Spleen (tissue), 11 donors: ENCODE measurements around the gene PCYT2. TPM values are rescaled to one million over a fixed set of nuclear protein-coding genes. Genes with fewer than 3 reads are reported as not detected.

ENCODE experiments used
- DNase-seq: peaks from one replicate; pipeline ENCODE4 v3.0.0-alpha.2; 2020
- H3K27ac ChIP-seq, 8 donors: fragments of 200-600 bp; sonication (generic) in 7 of 8; 1 replicate in 4 of 8; 2 replicates in 4 of 8; pipeline versions ENCODE4 v1.5.0 to v1.8.0; 2016 to 2021; ENCODE audit warnings: inconsistent platforms in 4 of 8, mild to moderate bottlenecking in 4 of 8, moderate library complexity in 1 of 8
- H3K27me3 ChIP-seq, 7 donors: fragments of 200-600 bp; sonication (generic) in 6 of 7; replicated peaks in 1 of 7; 1 replicate in 4 of 7; 2 replicates in 3 of 7; pipeline versions ENCODE4 v1.5.0 to v1.8.0; 2016 to 2021; ENCODE audit warnings: inconsistent platforms in 3 of 7, mild to moderate bottlenecking in 1 of 7
- H3K36me3 ChIP-seq, 6 donors: fragments of 200-600 bp; sonication (generic) in 5 of 6; 1 replicate in 4 of 6; 2 replicates in 2 of 6; pipeline versions ENCODE4 v1.5.0 to v1.8.0; 2016 to 2021; ENCODE audit warnings: inconsistent platforms in 2 of 6
- H3K4me1 ChIP-seq, 6 donors: fragments of 200-600 bp; sonication (generic) in 5 of 6; 1 replicate in 3 of 6; 2 replicates in 3 of 6; pipeline versions ENCODE4 v1.5.0 to v1.8.0; 2016 to 2021; ENCODE audit warnings: inconsistent platforms in 3 of 6
- H3K4me3 ChIP-seq, 8 donors: fragments of 200-600 bp; sonication (generic) in 7 of 8; 1 replicate in 4 of 8; 2 replicates in 4 of 8; pipeline versions ENCODE4 v1.5.0 to v1.8.0; 2016 to 2021; ENCODE audit warnings: inconsistent platforms in 4 of 8, mild to moderate bottlenecking in 4 of 8, moderate library complexity in 2 of 8
- H3K9me3 ChIP-seq, 8 donors: fragments of 200-600 bp; sonication (generic) in 7 of 8; 1 replicate in 4 of 8; 2 replicates in 4 of 8; pipeline versions ENCODE4 v1.5.0 to v1.8.0; 2016 to 2021; ENCODE audit warnings: inconsistent platforms in 4 of 8
- CTCF ChIP-seq, 11 experiments: fragments of 200-600 bp in 7 of 11; fragments of 450-650 bp in 4 of 11; sonication (generic) in 4 of 11; IDR thresholded peaks in 8 of 11; conservative IDR thresholded peaks in 3 of 11; 1 replicate in 7 of 11; 2 replicates in 4 of 11; pipeline versions ENCODE4 v1.4.0 to v1.8.0; 2016 to 2021; ENCODE audit warnings: antibody characterized with exemption in 11 of 11, inconsistent platforms in 4 of 11, mild to moderate bottlenecking in 1 of 11
- POLR2A ChIP-seq, 3 donors: fragments of 450-650 bp; IDR thresholded peaks; one replicate each; pipeline ENCODE4 v1.5.1; 2017; ENCODE audit warnings: antibody characterized with exemption in 3 of 3, mild to moderate bottlenecking in 1 of 3
- POLR2AphosphoS5 ChIP-seq, 3 donors: sonication (generic); formaldehyde crosslinking; IDR thresholded peaks; one replicate each; pipeline ENCODE4 v1.5.1; 2017; ENCODE audit warnings: antibody characterized with exemption in 3 of 3
- WGBS, 5 donors: extraction: QIAGEN DNeasy Blood & Tissue Kit in 3 of 5; methylation state at CpG; one replicate each; pipeline versions ENCODE4 v1.1.5 to v1.1.7; 2013 to 2018; 5-methylcytosine and 5-hydroxymethylcytosine counted together
- intact Hi-C: fragments of 100-400 bp; cut with DNase I; formaldehyde crosslinking; loops from one replicate; pipeline ENCODE4 v1.15.0; 2023; ENCODE audit warnings: low total_unique reads
- polyA plus RNA-seq, 3 donors: library from polyadenylated mRNA; stranded (reverse); fragments of 200-250 nt; gene quantifications; one replicate each; pipeline ENCODE4 v1.2.1, GENCODE V29; 2013
- total RNA-seq, 7 donors: library from RNA; depleted of rRNA in 3 of 7; stranded (reverse); fragments of >200 nt in 3 of 7; fragmentation: NEBNext Ultra II Directional in 4 of 7; extraction: Animal tissue kit (Norgen Biotek cat#: 25700) in 4 of 7; gene quantifications; one replicate each; pipeline versions ENCODE4 v1.1.0 to v1.2.1, GENCODE V29; 2016 to 2021
- donor health status: healthy with polysubstance abuse.
- donor health status: DM: no; HTN: no; CAD: no; lungs with moderate emphysema.
- donor health status: DM: no; HTN: no; CAD: no.
- donor health status: Bipolar disorder and iron deficiency.
- donor health status: healthy.
- donor health status: DM: no; HTN: no; CAD: no.
- donor health status: DM: yes; HTN: yes; CAD: no.

The PCYT2 gene
- total and polyA plus RNA-seq, 10 donors, result 12.5 to 25.5 (median 16.2) TPM

GRCh38 chr17:81890447-81891302, 20.5 kb downstream of the PCYT2 start:
- Histone ChIP-seq H3K36me3 (peaks cover 4 to 72% (median 61%) of the 10 kb centered on the region in 6 donors), H3K27me3 (no peaks in the 10 kb centered on the region), H3K9me3 (no peaks in the 10 kb centered on the region), H3K4me3 (peak overlapping the region; percentile 67 to 97 (median 86)), H3K27ac (peak overlapping the region; percentile 87 to 97 (median 94)), H3K4me1 (peaks cover 12 to 59% (median 34%) of the 10 kb centered on the region in 6 donors)
- peak; percentile 82 for DNase-seq
- TF ChIP-seq POLR2AphosphoS5 (IDR thresholded peaks at IDR 0.05) (peak in 1 of 3 donors; percentile 24), CTCF (IDR thresholded peaks at IDR 0.05 in 8 of 11, conservative IDR thresholded peaks at IDR 0.05 in 3 of 11) (no peak), POLR2A (IDR thresholded peaks at IDR 0.05) (no peak)
- intact Hi-C loops, result no loop called here
- 8 to 9% (median 9%) methylated on average over 30 to 69 of the region's 69 CpGs for WGBS, 5 donors

- no peaks in the 10 kb centered on the region for H3K27me3 ChIP-seq
- peaks cover 12 to 59% (median 34%) of the 10 kb centered on the region in 6 donors for H3K4me1 ChIP-seq
- peaks cover 4 to 72% (median 61%) of the 10 kb centered on the region in 6 donors for H3K36me3 ChIP-seq
- DNase-seq, result no peak
- no peaks in the 10 kb centered on the region for H3K9me3 ChIP-seq
- 88 to 96% (median 91%) methylated on average over 9 of the region's 9 CpGs for WGBS, 5 donors
- H3K4me3 ChIP-seq, result peak overlapping the region in 3 of 8 donors; percentile 67 to 89 (median 86)
- H3K27ac ChIP-seq, result no peak overlapping the region
- TF ChIP-seq POLR2AphosphoS5 (IDR thresholded peaks at IDR 0.05), result no peak
- no peak for TF ChIP-seq POLR2A (IDR thresholded peaks at IDR 0.05)
- TF ChIP-seq CTCF (IDR thresholded peaks at IDR 0.05 in 8 of 11, conservative IDR thresholded peaks at IDR 0.05 in 3 of 11), result no peak
- intact Hi-C loops, result no loop called here
These were observed 21.6 kb downstream of the PCYT2 start for GRCh38 chr17:81889602-81890001.

DNA sequence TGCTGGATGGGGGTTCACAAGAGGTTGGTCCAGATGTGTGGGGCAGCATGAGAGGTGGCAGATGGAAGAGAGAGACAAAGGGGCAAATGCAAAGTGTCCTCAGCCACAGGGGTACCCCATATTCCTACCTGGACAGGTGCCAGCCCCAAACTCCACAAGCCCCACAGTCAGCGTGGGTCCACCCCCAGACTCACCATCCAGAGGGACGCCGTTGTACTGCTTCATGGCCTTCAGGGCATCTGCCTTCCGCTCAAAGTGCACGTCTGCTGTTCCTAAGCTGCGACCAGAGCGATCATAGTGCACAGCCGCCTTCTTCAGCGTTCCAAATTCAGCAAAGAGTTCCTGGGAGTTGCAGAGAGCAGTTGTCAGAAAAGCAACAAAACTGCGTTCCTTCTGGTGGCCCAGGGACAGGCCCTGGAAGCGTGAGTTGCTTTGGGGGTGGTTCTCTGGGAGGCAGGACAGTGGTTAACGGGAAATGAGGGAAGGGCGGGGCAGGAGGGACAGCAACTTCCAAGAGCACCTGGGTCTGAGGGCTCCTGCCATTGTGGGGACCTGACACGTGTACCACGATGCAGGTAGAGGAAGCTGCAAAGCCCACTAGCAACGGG, 22.1 kb downstream of the PCYT2 start:
- WGBS, 5 donors, result 88 to 94% (median 91%) methylated on average over 16 of the region's 16 CpGs
- Histone ChIP-seq H3K4me3 (peak overlapping the region in 1 of 8 donors; percentile 89), H3K36me3 (peaks cover 4 to 72% (median 61%) of the 10 kb centered on the region in 6 donors), H3K9me3 (no peaks in the 10 kb centered on the region), H3K27ac (no peak overlapping the region), H3K4me1 (peaks cover 12 to 56% (median 34%) of the 10 kb centered on the region in 6 donors), H3K27me3 (no peaks in the 10 kb centered on the region)
- no peak for TF ChIP-seq POLR2A (IDR thresholded peaks at IDR 0.05)
- TF ChIP-seq CTCF (IDR thresholded peaks at IDR 0.05 in 8 of 11, conservative IDR thresholded peaks at IDR 0.05 in 3 of 11), result no peak
- no peak for TF ChIP-seq POLR2AphosphoS5 (IDR thresholded peaks at IDR 0.05)
- DNase-seq, result no peak
- intact Hi-C loops, result no loop called here
